OCI-M1 (cell line): Measurements from ENCODE around the gene EPHA8.

Experiments used
- DNase-seq: peaks from one replicate; lab custom pipeline; 2025; lab: John Stamatoyannopoulos, UW

EPHA8 gene

DNA sequence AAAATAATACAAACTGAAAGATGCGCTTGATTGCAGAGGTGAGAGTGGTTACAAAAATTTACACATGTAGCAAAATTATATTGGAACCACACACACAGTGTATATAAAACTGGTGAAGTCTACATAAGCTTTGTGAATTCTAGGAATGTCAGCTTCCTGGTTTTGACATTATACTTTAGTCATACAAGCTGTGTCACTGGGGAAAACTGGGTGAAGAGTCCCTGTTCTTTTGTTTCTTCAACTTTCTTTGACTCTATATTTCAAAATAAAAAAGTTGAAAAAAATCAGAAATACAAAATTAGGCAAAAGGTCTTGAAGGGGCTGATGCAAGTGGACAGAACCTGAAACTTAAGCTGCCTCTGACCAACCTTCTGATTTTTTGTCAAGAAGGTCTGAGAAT lies 83.1 kb downstream of the EPHA8 start:
- no peak for DNase-seq

DNA sequence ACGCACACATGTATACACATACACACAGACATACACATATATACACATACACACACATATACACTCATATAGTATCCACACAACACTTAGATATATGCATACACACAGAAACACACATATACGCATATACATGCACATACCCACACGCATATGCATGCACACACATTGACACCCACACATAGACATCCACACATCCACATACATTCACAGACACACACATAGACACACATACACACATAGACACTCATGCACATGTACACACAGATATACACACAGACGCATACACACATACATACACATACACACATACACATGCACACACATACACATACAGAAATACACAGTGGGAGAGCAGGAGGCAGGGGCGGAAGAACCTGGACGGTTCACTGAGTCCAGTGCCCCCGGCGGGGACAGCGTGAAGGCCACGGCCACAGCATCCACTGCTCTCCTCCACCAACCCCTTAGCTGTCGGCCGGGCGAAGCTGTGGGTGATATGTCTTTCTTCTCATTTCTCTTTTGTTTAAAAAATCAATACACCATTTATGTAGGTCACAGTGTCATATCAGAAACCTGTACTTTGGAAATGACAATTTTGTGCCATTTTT lies 86.9 kb downstream of the EPHA8 start:
- no peak for DNase-seq

DNA sequence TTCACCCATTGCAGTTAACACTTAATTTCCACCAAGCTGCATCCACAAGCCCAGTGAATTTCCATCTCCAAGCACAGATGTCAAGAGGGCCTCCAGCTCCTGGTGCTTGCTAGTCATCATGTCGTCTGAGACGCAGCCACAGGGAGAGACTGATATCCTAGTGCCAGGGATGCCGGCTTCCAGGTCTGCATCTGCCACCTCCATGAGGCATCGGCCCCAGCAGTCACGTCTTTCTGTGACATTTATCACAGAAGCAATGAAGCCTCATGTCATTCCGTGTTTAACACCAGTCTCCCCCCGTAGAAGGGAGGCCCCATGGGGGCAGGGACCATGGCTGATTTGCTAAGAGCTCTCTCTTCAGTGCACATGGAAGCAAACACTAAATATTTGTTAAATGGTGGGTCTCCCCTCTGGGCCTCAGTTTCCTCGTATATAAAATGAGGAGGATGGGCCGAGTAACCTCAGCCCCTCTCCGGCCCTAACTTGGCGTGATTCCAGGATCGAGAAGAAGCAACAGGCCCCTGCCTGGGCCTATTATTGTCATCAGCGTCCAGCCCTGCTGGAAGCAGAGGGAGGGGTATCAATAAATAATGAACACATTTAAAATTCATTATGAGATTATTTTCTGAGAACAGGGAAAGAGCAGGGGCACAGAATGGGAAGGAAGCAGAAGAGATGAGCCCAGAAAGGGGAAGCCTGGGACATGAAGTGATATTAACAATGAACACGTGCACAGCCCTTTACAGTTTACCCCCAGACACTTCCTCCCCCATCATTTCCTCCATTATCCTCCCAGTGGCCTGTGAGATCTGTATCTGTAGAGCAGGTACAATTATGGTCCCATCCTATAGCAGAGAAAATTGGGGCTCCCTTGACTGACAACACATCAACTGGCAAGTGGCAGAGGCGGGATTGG lies 88.9 kb downstream of the EPHA8 start:
- no peak for DNase-seq

DNA sequence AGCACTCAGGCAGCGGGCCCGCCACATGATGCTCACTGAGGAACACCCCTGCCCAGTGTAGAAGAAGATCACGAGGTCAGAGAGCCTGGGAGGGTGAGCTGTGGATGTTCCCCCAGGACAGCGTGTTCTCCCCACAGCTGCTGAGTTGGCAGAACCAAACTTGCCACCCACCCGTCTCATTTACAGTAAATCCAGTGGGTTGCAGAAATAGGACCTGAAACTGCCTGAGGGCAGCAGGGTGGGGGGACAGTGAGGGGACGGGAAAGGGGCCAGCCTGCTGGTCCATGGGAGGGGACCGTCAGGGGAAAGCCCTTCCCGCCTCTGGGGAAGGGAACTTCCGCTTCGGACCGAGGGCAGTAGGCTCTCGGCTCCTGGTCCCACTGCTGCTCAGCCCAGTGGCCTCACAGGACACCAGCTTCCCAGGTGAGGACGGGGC lies 89.6 kb downstream of the EPHA8 start, which contains the start of gene C1QB:
C1QB (plus strand) TSS at position 356 of the 436 bp plus-strand sequence. CDS start 6,227 bp downstream, outside the sequence.
- DNase-seq = no peak
